Psoas muscle (tissue), 8 donors: ENCODE data around the gene DSN1. TPM values are rescaled to one million over a fixed set of nuclear protein-coding genes. Genes with fewer than 3 reads are reported as not detected.

Experiments used
- ATAC-seq, 4 donors: fragments of 200-7000 bp; cut with Tn5 transposase; one replicate each; pipeline ENCODE4 v1.9.1; 2020; ENCODE audit warnings: moderate library complexity in 3 of 4, mild to moderate bottlenecking in 2 of 4
- DNase-seq, 2 donors: peaks; one replicate each; pipeline ENCODE4 v3.0.0-alpha.2; 2020
- H3K27ac ChIP-seq: fragments of 200-600 bp; one replicate; pipeline ENCODE4 v1.8.0; 2022
- H3K27me3 ChIP-seq, 3 donors: fragments of 200-600 bp in 1 of 3; one replicate each; pipeline versions ENCODE4 v1.6.1 to v1.8.0; 2013 to 2022; ENCODE audit warnings: low read length in 2 of 3, mild to moderate bottlenecking in 2 of 3, moderate library complexity in 1 of 3; ENCODE audit not compliant: insufficient read depth in 3 of 3
- H3K36me3 ChIP-seq, 2 donors: fragments of 200-600 bp in 1 of 2; one replicate each; pipeline versions ENCODE4 v1.6.1 to v1.8.0; 2013 to 2022; ENCODE audit warnings: low read depth in 1 of 2, mild to moderate bottlenecking in 1 of 2, moderate library complexity in 1 of 2; ENCODE audit not compliant: insufficient read depth in 1 of 2
- H3K4me1 ChIP-seq: fragments of 200-600 bp; one replicate; pipeline ENCODE4 v1.8.0; 2022
- H3K4me3 ChIP-seq: fragments of 200-600 bp; one replicate; pipeline ENCODE4 v1.8.0; 2022; ENCODE audit warnings: mild to moderate bottlenecking
- H3K9me3 ChIP-seq: fragments of 200-600 bp; one replicate; pipeline ENCODE4 v1.8.0; 2022
- WGBS, 3 donors: extraction: QIAGEN DNeasy Blood & Tissue Kit; methylation state at CpG; one replicate each; pipeline versions ENCODE4 v1.1.6 to v1.1.7; 2013; 5-methylcytosine and 5-hydroxymethylcytosine counted together
- intact Hi-C, 2 donors: fragments of 100-400 bp; cut with DNase I; formaldehyde crosslinking; loops; one replicate each; pipeline versions ENCODE4 v1.11.0 to v1.14.2; 2022
- polyA plus RNA-seq, 3 donors: library from polyadenylated mRNA; stranded (reverse); fragments of 200-250 nt; gene quantifications; one replicate each; pipeline ENCODE4 v1.2.3, GENCODE V29; 2013
- total RNA-seq, 4 donors: library from RNA; stranded (reverse); fragmentation: NEBNext Ultra II Directional in 2 of 4; extraction: Animal tissue kit (Norgen Biotek cat#: 25700) in 2 of 4; gene quantifications; one replicate each; pipeline versions ENCODE4 v1.2.1 to v1.2.4, GENCODE V29; 2021 to 2023
- TF ChIP-seq, protein P1 (sequence below): fragments of 200-600 bp; IDR thresholded peaks from one replicate; pipeline ENCODE4 v1.8.0; 2022; ENCODE audit warnings: antibody characterized with exemption
- donor health status: healthy with polysubstance abuse.
- donor health status: DM: no; HTN: no; CAD: no; lungs with moderate emphysema.
- donor health status: Bipolar disorder and iron deficiency.
- donor health status: healthy.
- donor health status: DM: yes; HTN: yes; CAD: no.
- donor health status: DM: no; HTN: no; CAD: no.
- donor health status: DM: no; HTN: no; CAD: no.
- donor health status: DM: yes; HTN: yes; CAD: no.

The DSN1 gene
- total and polyA plus RNA-seq, 7 donors, result 1.7 to 8.3 (median 3.0) TPM

DNA sequence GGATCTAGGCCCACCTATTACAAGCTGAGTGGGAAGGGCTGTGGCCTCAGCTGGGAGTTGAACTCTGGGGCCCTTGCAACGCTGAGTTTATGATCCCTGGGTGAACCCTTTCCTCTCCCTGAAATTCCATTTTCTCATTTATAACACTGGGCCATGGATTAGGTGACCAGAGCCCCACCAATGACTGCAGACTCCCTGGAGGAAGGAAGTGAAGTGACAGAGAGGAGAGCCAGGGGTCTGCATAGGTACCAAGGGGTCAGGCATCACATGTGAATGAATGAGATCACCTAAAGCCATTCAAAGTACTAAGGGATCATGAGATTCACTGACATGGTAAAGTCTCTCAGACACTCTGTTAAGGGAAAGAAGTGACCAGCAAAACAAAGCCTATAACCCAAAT lies 46.5 kb upstream of the DSN1 start:
- intact Hi-C loops, result no loop called here
- Histone ChIP-seq H3K27ac (no peak overlapping the region), H3K9me3 (no peaks in the 10 kb centered on the region), H3K36me3 (peaks cover 0 to 18% of the 10 kb centered on the region in 2 donors), H3K4me3 (no peak overlapping the region), H3K27me3 (no peaks in the 10 kb centered on the region), H3K4me1 (peaks cover 9% of the 10 kb centered on the region)
- TF ChIP-seq, protein P1, sequence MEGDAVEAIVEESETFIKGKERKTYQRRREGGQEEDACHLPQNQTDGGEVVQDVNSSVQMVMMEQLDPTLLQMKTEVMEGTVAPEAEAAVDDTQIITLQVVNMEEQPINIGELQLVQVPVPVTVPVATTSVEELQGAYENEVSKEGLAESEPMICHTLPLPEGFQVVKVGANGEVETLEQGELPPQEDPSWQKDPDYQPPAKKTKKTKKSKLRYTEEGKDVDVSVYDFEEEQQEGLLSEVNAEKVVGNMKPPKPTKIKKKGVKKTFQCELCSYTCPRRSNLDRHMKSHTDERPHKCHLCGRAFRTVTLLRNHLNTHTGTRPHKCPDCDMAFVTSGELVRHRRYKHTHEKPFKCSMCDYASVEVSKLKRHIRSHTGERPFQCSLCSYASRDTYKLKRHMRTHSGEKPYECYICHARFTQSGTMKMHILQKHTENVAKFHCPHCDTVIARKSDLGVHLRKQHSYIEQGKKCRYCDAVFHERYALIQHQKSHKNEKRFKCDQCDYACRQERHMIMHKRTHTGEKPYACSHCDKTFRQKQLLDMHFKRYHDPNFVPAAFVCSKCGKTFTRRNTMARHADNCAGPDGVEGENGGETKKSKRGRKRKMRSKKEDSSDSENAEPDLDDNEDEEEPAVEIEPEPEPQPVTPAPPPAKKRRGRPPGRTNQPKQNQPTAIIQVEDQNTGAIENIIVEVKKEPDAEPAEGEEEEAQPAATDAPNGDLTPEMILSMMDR, result no peak
- ATAC-seq (no peak), DNase-seq (no peak)
- WGBS, 3 donors, result 13 to 41% (median 38%) methylated on average over 1 of the region's 1 CpG

DNA sequence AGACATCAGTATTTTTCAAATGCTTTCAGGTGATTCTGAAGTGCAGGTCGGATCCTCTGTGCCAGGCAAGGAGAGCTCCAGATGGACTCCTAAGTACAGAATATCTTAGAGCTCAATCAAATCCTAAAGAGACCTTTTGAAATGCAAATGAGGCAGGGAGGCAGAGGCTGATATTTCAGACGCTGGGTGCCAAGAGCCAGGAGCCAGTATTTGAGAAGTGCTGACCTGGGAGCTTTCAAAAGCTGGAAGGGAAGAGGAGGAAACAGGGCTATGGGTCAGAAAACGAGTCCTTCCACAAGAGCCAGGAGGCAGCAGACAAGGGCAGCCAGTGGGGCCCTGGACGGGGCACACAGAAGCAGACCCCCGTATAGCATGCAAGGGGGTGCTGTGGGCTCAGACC lies 46.1 kb upstream of the DSN1 start:
- H3K9me3 ChIP-seq, result no peaks in the 10 kb centered on the region
- WGBS, 3 donors, result 29 to 41% (median 33%) methylated on average over 5 of the region's 5 CpGs
- intact Hi-C loops, result no loop called here
- no peak for DNase-seq
- peaks cover 9% of the 10 kb centered on the region for H3K4me1 ChIP-seq
- H3K4me3 ChIP-seq, result no peak overlapping the region
- H3K27ac ChIP-seq, result no peak overlapping the region
- ATAC-seq, result no peak
- TF ChIP-seq, protein P1, result no peak
- H3K36me3 ChIP-seq, result peaks cover 0 to 22% of the 10 kb centered on the region in 2 donors
- no peaks in the 10 kb centered on the region for H3K27me3 ChIP-seq

DNA sequence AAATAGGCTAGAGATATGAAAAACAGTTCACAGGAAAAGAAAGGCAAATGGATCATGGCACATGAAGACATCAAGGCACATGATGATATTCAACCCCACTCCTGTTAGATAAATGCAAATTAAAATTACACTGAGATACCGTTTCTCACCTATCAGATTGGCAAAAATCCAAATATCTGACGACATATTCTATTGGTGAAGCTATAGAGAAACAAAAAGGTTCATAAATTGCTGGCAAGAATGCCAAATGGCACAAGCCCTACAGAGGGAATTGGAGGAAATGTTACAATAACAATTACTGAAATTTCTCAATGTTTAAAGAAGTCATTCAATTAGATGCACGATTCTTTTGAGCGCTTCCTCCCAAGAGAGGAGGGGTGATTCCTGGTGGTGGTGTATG lies 45.3 kb upstream of the DSN1 start:
- no peak for ATAC-seq
- intact Hi-C loops, result no loop called here
- WGBS, 3 donors, result 74 to 75% (median 75%) methylated on average over 4 of the region's 4 CpGs
- no peak for DNase-seq
- peaks cover 9% of the 10 kb centered on the region for H3K4me1 ChIP-seq
- H3K27me3 ChIP-seq, result no peaks in the 10 kb centered on the region
- TF ChIP-seq, protein P1, result no peak
- no peaks in the 10 kb centered on the region for H3K9me3 ChIP-seq
- H3K27ac ChIP-seq, result no peak overlapping the region
- H3K36me3 ChIP-seq, result peaks cover 0 to 24% of the 10 kb centered on the region in 2 donors
- H3K4me3 ChIP-seq, result no peak overlapping the region

DNA sequence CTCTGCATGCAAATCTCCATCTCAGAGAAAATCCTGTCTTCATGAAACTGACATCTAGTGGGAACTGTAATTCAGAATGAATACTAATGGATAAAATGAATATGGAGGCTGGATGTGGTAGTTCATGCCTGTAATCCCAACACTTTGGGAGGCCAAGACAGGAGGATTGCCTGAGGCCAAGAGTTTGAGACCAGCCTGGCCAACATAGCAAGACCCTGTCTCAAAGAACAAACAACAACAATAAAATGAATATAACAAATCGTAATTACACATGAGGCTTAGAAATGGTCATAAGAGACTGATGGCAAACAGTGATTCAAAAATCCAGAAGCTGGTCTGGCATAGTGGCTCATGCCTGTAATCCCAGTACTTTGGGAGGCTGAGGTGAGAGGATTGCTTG lies 44.6 kb upstream of the DSN1 start:
- Histone ChIP-seq H3K9me3 (no peaks in the 10 kb centered on the region), H3K36me3 (peaks cover 0 to 24% of the 10 kb centered on the region in 2 donors), H3K27ac (no peak overlapping the region), H3K4me1 (peaks cover 9% of the 10 kb centered on the region), H3K27me3 (no peaks in the 10 kb centered on the region), H3K4me3 (no peak overlapping the region)
- DNase-seq (no peak), ATAC-seq (no peak)
- intact Hi-C loops, result no loop called here
- WGBS, 3 donors, result 88 to 100% (median 88%) methylated on average over 1 of the region's 1 CpG
- TF ChIP-seq, protein P1, result no peak

DNA sequence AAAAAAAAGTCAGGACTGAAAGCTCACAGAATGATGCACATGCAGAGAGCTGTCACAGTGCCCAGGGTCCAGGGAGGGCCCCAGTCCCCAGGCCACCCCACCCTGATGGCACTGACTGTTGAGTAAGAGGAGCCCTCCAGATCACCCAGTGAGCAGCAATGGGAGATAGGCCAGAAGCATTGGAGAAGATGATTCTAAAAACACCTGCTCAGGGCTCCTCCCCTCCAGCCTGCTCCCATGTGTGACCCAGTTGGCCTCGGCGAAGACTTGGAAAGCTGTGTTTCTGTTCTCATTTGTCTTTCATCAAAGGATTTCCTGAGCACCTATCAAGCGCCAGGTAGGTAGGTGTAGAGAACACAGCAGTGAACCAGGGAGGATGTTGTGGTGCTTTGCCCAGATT lies 43.9 kb upstream of the DSN1 start:
- peaks cover 9% of the 10 kb centered on the region for H3K4me1 ChIP-seq
- 38 to 46% (median 40%) methylated on average over 3 of the region's 3 CpGs for WGBS, 3 donors
- peaks cover 0 to 25% of the 10 kb centered on the region in 2 donors for H3K36me3 ChIP-seq
- H3K4me3 ChIP-seq, result no peak overlapping the region
- H3K27me3 ChIP-seq, result no peaks in the 10 kb centered on the region
- no peaks in the 10 kb centered on the region for H3K9me3 ChIP-seq
- H3K27ac ChIP-seq, result no peak overlapping the region
- no peak for ATAC-seq
- intact Hi-C loops, result no loop called here
- DNase-seq, result no peak
- TF ChIP-seq, protein P1, result no peak
